Thyroid gland (tissue), 4 donors: ENCODE data around the gene WNT10A. TPM values are rescaled to one million over a fixed set of nuclear protein-coding genes. Genes with fewer than 3 reads are reported as not detected.

Experiments used
- DNase-seq, 2 donors: peaks; one replicate each; pipeline ENCODE4 v3.0.0-alpha.2; 2019
- H3K27ac ChIP-seq, 3 donors: fragments of 200-600 bp; sonication (generic); 1 replicate in 2 of 3; 2 replicates in 1 of 3; pipeline ENCODE4 v1.5.1; 2016 to 2019; ENCODE audit warnings: mild to moderate bottlenecking in 1 of 3, moderate library complexity in 1 of 3
- H3K27me3 ChIP-seq: fragments of 200-600 bp; sonication (generic); one replicate; pipeline ENCODE4 v1.5.1; 2019
- H3K36me3 ChIP-seq, 2 donors: fragments of 200-600 bp; sonication (generic); one replicate each; pipeline ENCODE4 v1.5.1; 2016 to 2019
- H3K4me1 ChIP-seq, 2 donors: fragments of 200-600 bp; sonication (generic); one replicate each; pipeline ENCODE4 v1.5.1; 2017 to 2019
- H3K4me3 ChIP-seq, 3 donors: fragments of 200-600 bp; sonication (generic); replicated peaks in 1 of 3; 1 replicate in 2 of 3; 2 replicates in 1 of 3; pipeline ENCODE4 v1.5.1; 2016; ENCODE audit warnings: mild to moderate bottlenecking in 1 of 3
- H3K9me3 ChIP-seq: fragments of 200-600 bp; sonication (generic); one replicate; pipeline ENCODE4 v1.5.1; 2017
- CTCF ChIP-seq, 6 experiments: fragments of 200-600 bp in 3 of 6; fragments of 450-650 bp in 3 of 6; sonication (generic) in 3 of 6; IDR thresholded peaks; one replicate each; pipeline ENCODE4 v1.5.1; 2016 to 2019; ENCODE audit warnings: antibody characterized with exemption in 6 of 6, mild to moderate bottlenecking in 2 of 6, inconsistent platforms in 1 of 6, moderate library complexity in 1 of 6
- POLR2A ChIP-seq, 2 donors: fragments of 450-650 bp; IDR thresholded peaks; one replicate each; pipeline ENCODE4 v1.6.1; 2017; ENCODE audit warnings: antibody characterized with exemption in 2 of 2, mild to moderate bottlenecking in 2 of 2, moderate library complexity in 1 of 2
- WGBS, 2 donors: methylation state at CpG; one replicate each; pipeline ENCODE4 v1.1.5; 2017; 5-methylcytosine and 5-hydroxymethylcytosine counted together
- intact Hi-C: fragments of 100-400 bp; cut with DNase I; formaldehyde crosslinking; loops from one replicate; pipeline ENCODE4 v1.15.1; 2023
- total RNA-seq, 4 donors: library from RNA; depleted of rRNA; stranded (reverse); fragments of >200 nt; gene quantifications; one replicate each; pipeline ENCODE4 v1.2.3, GENCODE V29; 2016

WNT10A gene
- total RNA-seq, 4 donors from 2014 or later, result 0.20 TPM; not detected in 3

- TF ChIP-seq CTCF (IDR thresholded peaks at IDR 0.05), result no peak
- TF ChIP-seq POLR2A (IDR thresholded peaks at IDR 0.05), result no peak
- Histone ChIP-seq H3K4me1 (peaks cover 7 to 19% of the 10 kb centered on the region in 2 donors), H3K27me3 (peaks cover 23% of the 10 kb centered on the region), H3K36me3 (no peaks in the 10 kb centered on the region), H3K27ac (no peak overlapping the region), H3K9me3 (no peaks in the 10 kb centered on the region), H3K4me3 (no peak overlapping the region)
- DNase-seq, result no peak
- WGBS, 2 donors, result 13 to 20% methylated on average over 9 to 10 of the region's 10 CpGs
- intact Hi-C loops, result no loop called here
Measured at GRCh38 chr2:218857371-218858137, 23.1 kb upstream of the WNT10A start.

GRCh38 chr2:218858138-218858445, 22.6 kb upstream of the WNT10A start:
- peaks cover 23% of the 10 kb centered on the region for H3K27me3 ChIP-seq
- no peaks in the 10 kb centered on the region for H3K36me3 ChIP-seq
- WGBS, 2 donors, result 0 to 32% methylated on average over 1 of the region's 1 CpG
- no peak for DNase-seq
- H3K4me3 ChIP-seq, result no peak overlapping the region
- no peak overlapping the region for H3K27ac ChIP-seq
- peaks cover 7 to 19% of the 10 kb centered on the region in 2 donors for H3K4me1 ChIP-seq
- TF ChIP-seq POLR2A (IDR thresholded peaks at IDR 0.05) (no peak), CTCF (IDR thresholded peaks at IDR 0.05) (no peak)
- intact Hi-C loops, result no loop called here
- H3K9me3 ChIP-seq, result no peaks in the 10 kb centered on the region

GRCh38 chr2:218858671-218859555, 21.7 kb upstream of the WNT10A start:
- 2 to 6% methylated on average over 42 to 48 of the region's 51 CpGs for WGBS, 2 donors
- H3K36me3 ChIP-seq, result no peaks in the 10 kb centered on the region
- TF ChIP-seq POLR2A (IDR thresholded peaks at IDR 0.05) (no peak), CTCF (IDR thresholded peaks at IDR 0.05) (no peak)
- H3K27ac ChIP-seq, result no peak overlapping the region
- DNase-seq, result no peak
- no peaks in the 10 kb centered on the region for H3K9me3 ChIP-seq
- peaks cover 7 to 19% of the 10 kb centered on the region in 2 donors for H3K4me1 ChIP-seq
- H3K4me3 ChIP-seq, result peak overlapping the region in 1 of 3 donors; percentile 28
- peaks cover 23% of the 10 kb centered on the region for H3K27me3 ChIP-seq
- intact Hi-C loops, result no loop called here

DNA sequence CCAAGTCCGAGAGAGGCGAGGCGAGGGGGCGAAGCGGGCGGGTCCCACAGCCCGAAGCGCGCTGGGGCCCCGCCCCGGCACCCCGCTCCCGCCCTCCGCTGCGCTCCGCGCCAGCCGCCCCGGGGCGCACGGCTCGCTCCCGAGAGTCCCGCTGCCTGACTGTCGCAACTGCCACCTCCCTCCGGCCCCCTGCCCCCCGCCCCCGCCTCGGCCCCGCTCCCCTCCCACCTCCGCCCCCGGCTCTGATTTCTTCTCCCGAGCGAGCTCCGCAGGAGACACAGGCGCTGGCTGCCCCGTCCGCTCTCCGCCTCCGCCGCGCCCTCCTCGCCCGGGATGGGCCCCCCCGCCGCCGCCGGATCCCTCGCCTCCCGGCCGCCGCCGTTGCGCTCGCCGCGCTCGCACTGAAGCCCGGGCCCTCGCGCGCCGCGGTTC, 21.1 kb upstream of the WNT10A start, which contains the start of gene WNT6:
Gene WNT6 (plus strand): TSS at position 250 of the 432 bp plus-strand sequence. CDS start 233 bp downstream, outside the sequence.
- Histone ChIP-seq H3K4me3 (peak within 1 kb of the TSS in 1 of 3 donors; percentile 28), H3K9me3 (no peaks in the 10 kb centered on the region), H3K27ac (no peak within 1 kb of the TSS), H3K4me1 (peaks cover 7 to 19% of the 10 kb centered on the region in 2 donors), H3K36me3 (no peaks in the 10 kb centered on the region), H3K27me3 (peaks cover 23% of the 10 kb centered on the region)
- DNase-seq, result no peak
- intact Hi-C loops, result no loop called here
- no peak for TF ChIP-seq CTCF (IDR thresholded peaks at IDR 0.05)
- no peak for TF ChIP-seq POLR2A (IDR thresholded peaks at IDR 0.05)
- 0% methylated on average over 2 to 12 of the region's 64 CpGs for WGBS, 2 donors
